ENCODE data around the gene ECHDC3. TPM values are rescaled to one million over a fixed set of nuclear protein-coding genes. Genes with fewer than 3 reads are reported as not detected.
A peak's percentile ranks its signal among the peaks of the same experiment; 100 is the strongest.

The ECHDC3 gene
- total and polyA plus RNA-seq, 2 of the 13 experiments (the other 11 are each of a cell fraction or from before 2014, with no cell fraction given), result not detected

- TF ChIP-seq CHCHD3 (CRISPR knock-in tag; IDR thresholded peaks at IDR 0.05), result no peak
- 0 out of 2 replicates have a peak, but pooled peaks have one; percentile 49 for TF ChIP-seq ZNF556 (CRISPR knock-in tag; IDR thresholded peaks at IDR 0.05; ENCODE audit: borderline replicate concordance)
- TF ChIP-seq ZNF331 (CRISPR knock-in tag; IDR thresholded peaks at IDR 0.05), result peak; percentile 15; the same call in 1 of the 2 replicates
- no peak for TF ChIP-seq SALL2 (CRISPR knock-in tag; IDR thresholded peaks at IDR 0.05)
- no peak for TF ChIP-seq ZNF510 (CRISPR knock-in tag; IDR thresholded peaks at IDR 0.05; ENCODE audit: low read depth)
- no peak for TF ChIP-seq POLR2AphosphoS2 (IDR thresholded peaks at IDR 0.05; ENCODE audit: low read depth, low read length)
- no peak for TF ChIP-seq AKNA (CRISPR knock-in tag; IDR thresholded peaks at IDR 0.05; ENCODE audit: borderline replicate concordance)
- TF ChIP-seq ZNF260 (CRISPR knock-in tag; IDR thresholded peaks at IDR 0.05; ENCODE audit: borderline replicate concordance, low read depth), result no peak
- TF ChIP-seq ZNF280D (CRISPR knock-in tag; IDR thresholded peaks at IDR 0.05), result no peak
- no peak for TF ChIP-seq TBX3 (IDR thresholded peaks at IDR 0.05; ENCODE audit: borderline replicate concordance)
- no peak for TF ChIP-seq SYNCRIP (IDR thresholded peaks at IDR 0.05; ENCODE audit: insufficient read depth, low read depth, low read length)
- no peak for TF ChIP-seq ETV5 (CRISPR knock-in tag; IDR thresholded peaks at IDR 0.05; ENCODE audit: borderline replicate concordance)
- no peak for TF ChIP-seq KLF15 (CRISPR knock-in tag; IDR thresholded peaks at IDR 0.05; ENCODE audit: borderline replicate concordance)
- TF ChIP-seq MLXIP (CRISPR knock-in tag; IDR thresholded peaks at IDR 0.05; ENCODE audit: borderline replicate concordance), result no peak
- TF ChIP-seq TBP (CRISPR knock-in tag; IDR thresholded peaks at IDR 0.05), result no peak
- no peak for TF ChIP-seq USF2 (IDR thresholded peaks at IDR 0.05; ENCODE audit: low read depth, low read length)
- no peak for TF ChIP-seq USF2 (CRISPR knock-in tag; IDR thresholded peaks at IDR 0.05; ENCODE audit: borderline replicate concordance)
Observed at GRCh38 chr10:11757454-11757820, 15.3 kb downstream of the ECHDC3 start (continued).

Data from HepG2 (cell line).